Spleen (tissue), 7 donors: ENCODE data around the gene FERMT1.

Experiments
- POLR2A ChIP-seq, 3 donors: fragments of 450-650 bp; IDR thresholded peaks; one replicate each; pipeline ENCODE4 v1.5.1; 2017; ENCODE audit warnings: antibody characterized with exemption in 3 of 3, mild to moderate bottlenecking in 1 of 3
- POLR2AphosphoS5 ChIP-seq, 3 donors: sonication (generic); formaldehyde crosslinking; IDR thresholded peaks; one replicate each; pipeline ENCODE4 v1.5.1; 2017; ENCODE audit warnings: antibody characterized with exemption in 3 of 3
- TF ChIP-seq, protein P1 (sequence below), 11 experiments: fragments of 200-600 bp in 7 of 11; fragments of 450-650 bp in 4 of 11; sonication (generic) in 4 of 11; IDR thresholded peaks in 8 of 11; conservative IDR thresholded peaks in 3 of 11; 1 replicate in 7 of 11; 2 replicates in 4 of 11; pipeline versions ENCODE4 v1.4.0 to v1.8.0; 2016 to 2021; ENCODE audit warnings: antibody characterized with exemption in 11 of 11, inconsistent platforms in 4 of 11, mild to moderate bottlenecking in 1 of 11
- donor health status: DM: no; HTN: no; CAD: no; lungs with moderate emphysema.
- donor health status: DM: no; HTN: no; CAD: no.
- donor health status: DM: no; HTN: no; CAD: no.

DNA sequence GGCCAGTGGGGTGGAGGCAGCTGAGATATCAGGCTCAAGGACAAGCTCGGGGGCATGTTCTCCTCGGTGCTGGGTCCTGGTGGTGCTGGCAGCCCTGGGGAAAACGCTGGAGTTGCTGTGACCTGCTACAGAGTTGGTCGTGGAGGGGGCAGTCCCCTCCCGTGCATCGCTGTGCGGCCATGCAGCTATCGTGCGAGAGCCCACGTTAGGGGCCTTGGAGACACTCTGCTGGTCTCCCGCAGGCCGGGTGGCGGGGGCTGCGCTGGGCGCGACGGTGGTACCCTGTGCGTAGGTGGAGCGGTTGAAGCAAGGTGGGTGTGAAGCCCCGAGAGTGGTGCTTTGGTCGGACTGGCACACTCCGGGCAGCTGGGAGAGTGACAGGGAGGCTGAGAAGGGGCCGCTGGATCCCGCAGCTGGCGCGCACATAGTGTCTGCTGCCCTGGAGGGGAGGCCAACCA, 81.0 kb downstream of the FERMT1 start:
- TF ChIP-seq, protein P1, sequence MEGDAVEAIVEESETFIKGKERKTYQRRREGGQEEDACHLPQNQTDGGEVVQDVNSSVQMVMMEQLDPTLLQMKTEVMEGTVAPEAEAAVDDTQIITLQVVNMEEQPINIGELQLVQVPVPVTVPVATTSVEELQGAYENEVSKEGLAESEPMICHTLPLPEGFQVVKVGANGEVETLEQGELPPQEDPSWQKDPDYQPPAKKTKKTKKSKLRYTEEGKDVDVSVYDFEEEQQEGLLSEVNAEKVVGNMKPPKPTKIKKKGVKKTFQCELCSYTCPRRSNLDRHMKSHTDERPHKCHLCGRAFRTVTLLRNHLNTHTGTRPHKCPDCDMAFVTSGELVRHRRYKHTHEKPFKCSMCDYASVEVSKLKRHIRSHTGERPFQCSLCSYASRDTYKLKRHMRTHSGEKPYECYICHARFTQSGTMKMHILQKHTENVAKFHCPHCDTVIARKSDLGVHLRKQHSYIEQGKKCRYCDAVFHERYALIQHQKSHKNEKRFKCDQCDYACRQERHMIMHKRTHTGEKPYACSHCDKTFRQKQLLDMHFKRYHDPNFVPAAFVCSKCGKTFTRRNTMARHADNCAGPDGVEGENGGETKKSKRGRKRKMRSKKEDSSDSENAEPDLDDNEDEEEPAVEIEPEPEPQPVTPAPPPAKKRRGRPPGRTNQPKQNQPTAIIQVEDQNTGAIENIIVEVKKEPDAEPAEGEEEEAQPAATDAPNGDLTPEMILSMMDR (IDR thresholded peaks at IDR 0.05 in 8 of 11, conservative IDR thresholded peaks at IDR 0.05 in 3 of 11), result no peak
- TF ChIP-seq POLR2A (IDR thresholded peaks at IDR 0.05) (no peak), POLR2AphosphoS5 (IDR thresholded peaks at IDR 0.05) (peak in 1 of 3 donors; percentile 18)
